ENCODE data around the gene SCAMP2. TPM values are rescaled to one million over a fixed set of nuclear protein-coding genes. Genes with fewer than 3 reads are reported as not detected.

SCAMP2 gene
- total RNA-seq (2021), result 49.0 and 50.2 TPM in 2 replicates
- long read RNA-seq, transcript SCAMP2-201 (9 exons, 2,453 nt), result major isoform, 313 of 357 reads
- long read RNA-seq, partial matches to known transcripts, result 14 of 357 reads
- long read RNA-seq, other reads (novel, unspliced or antisense), result 27 of 357 reads

- peak within 1 kb of the TSS; percentile 89 to 92 for H3K4me3 Mint-ChIP-seq
- Histone ChIP-seq H3K14ac (ENCODE audit: insufficient read depth, low read length) (peak within 1 kb of the TSS; percentile 89; the same call in 1 of the 2 replicates), H2BK12ac (ENCODE audit: insufficient read length, low read depth, low read length) (no peak within 1 kb of the TSS), H2BK15ac (ENCODE audit: low read depth, low read length) (no peak within 1 kb of the TSS), H3K27me3 (ENCODE audit: insufficient read depth, low read length) (no peaks in the 10 kb centered on the region), H3K56ac (ENCODE audit: insufficient read length, low read depth, low read length) (no peak within 1 kb of the TSS), H2AFZ (ENCODE audit: low read length) (peak within 1 kb of the TSS; percentile 4), H3K4me2 (ENCODE audit: insufficient read depth, insufficient read length, low read length) (peak within 1 kb of the TSS; percentile 83), H3K23ac (ENCODE audit: insufficient read length, low read depth, low read length) (no peak within 1 kb of the TSS), H2BK5ac (ENCODE audit: insufficient read length, low read length) (no peak within 1 kb of the TSS), H2BK20ac (ENCODE audit: low read depth, low read length, poor library complexity, severe bottlenecking) (no peak within 1 kb of the TSS), H2AK5ac (ENCODE audit: insufficient read length, low read length) (no peak within 1 kb of the TSS), H3K23me2 (ENCODE audit: insufficient read length, low read depth, low read length, poor library complexity, severe bottlenecking) (peaks cover 12% of the 10 kb centered on the region), H4K8ac (replicated peaks; ENCODE audit: insufficient read length, low read depth, low read length) (no peak within 1 kb of the TSS), H3K79me1 (ENCODE audit: insufficient read depth, low read depth, low read length, poor library complexity, severe bottlenecking) (peaks cover 2% of the 10 kb centered on the region), H3K79me2 (ENCODE audit: insufficient read depth, low read length) (peaks cover 11% of the 10 kb centered on the region; the same call in 1 of the 2 replicates), H3K18ac (ENCODE audit: insufficient read length, low read depth, low read length) (peak within 1 kb of the TSS; percentile 94), H4K20me1 (ENCODE audit: control insufficient read depth, insufficient read depth, insufficient read length) (no peaks in the 10 kb centered on the region), H3T11ph (ENCODE audit: low read length) (no peak within 1 kb of the TSS), H2BK120ac (ENCODE audit: low read depth, low read length, poor library complexity, severe bottlenecking) (no peak within 1 kb of the TSS), H3K27ac (ENCODE audit: insufficient read length, low read depth, low read length) (no peak within 1 kb of the TSS), H3K4me1 (ENCODE audit: insufficient read depth, low read length) (no peaks in the 10 kb centered on the region), H3K9me3 (ENCODE audit: control insufficient read depth, low read depth, low read length) (no peaks in the 10 kb centered on the region), H4K91ac (ENCODE audit: insufficient read length, low read depth, low read length) (no peak within 1 kb of the TSS), H4K5ac (ENCODE audit: insufficient read length, low read depth, low read length) (no peak within 1 kb of the TSS), H3K4ac (ENCODE audit: low read depth, low read length) (no peak within 1 kb of the TSS), H3K9ac (ENCODE audit: extremely low read depth, insufficient read length, low read length) (peak within 1 kb of the TSS; percentile 82)
- TF ChIP-seq CTCF (conservative IDR thresholded peaks at IDR 0.05), result no peak
- peak; percentile 98 for DNase-seq
- peak within 1 kb of the TSS; percentile 79 to 98 (median 98) for H3K27ac Mint-ChIP-seq
- peaks cover under 1% of the 10 kb centered on the region in 2 experiments; a peak in 2 of 5 replicates for H3K9me3 Mint-ChIP-seq
- H3K27me3 Mint-ChIP-seq (ENCODE audit: low read depth), result peaks cover 2% of the 10 kb centered on the region; the same call in 1 of the 2 replicates
- H3K36me3 Mint-ChIP-seq (ENCODE audit: insufficient read depth in 1 of 3, low read depth in 3 of 3), result peaks cover 3 to 18% (median 4%) of the 10 kb centered on the region in 3 experiments; a peak in 6 of 7 replicates
- H3K4me1 Mint-ChIP-seq, result peaks cover 14 to 17% of the 10 kb centered on the region in 2 experiments
- WGBS (ENCODE audit: extremely low coverage, insufficient read length, low lambda C conversion rate), result no CpG with 5 or more reads among the region's 52 CpGs
Observed at GRCh38 chr15:74873036-74873755, at the start of gene SCAMP2. Gene SCAMP2, minus strand, starts transcription at chr15:74873365. Its CDS starts 110 bp downstream, at chr15:74873255.
